Activated CD8-positive, alpha-beta memory T cell treated with anti-CD3 and anti-CD28 coated beads, Interleukin-2, amount 50 U/mL, for 1 hour (primary cell): Measurements from ENCODE around the gene P2RX6.
"Not testable (repeated sequence)": the region's sequence is repeated elsewhere in the genome, so short reads cannot be mapped to it uniquely, and the experiment has no call there.

ENCODE experiments used
- DNase-seq: peaks from one replicate; pipeline ENCODE4 v3.0.0-alpha.2; 2020; ENCODE audit errors: extremely low read depth

The P2RX6 gene

GRCh38 chr22:20994128-20994901, 20.6 kb upstream of the P2RX6 start:
- no peak for DNase-seq

- DNase-seq, result no peak
Observed at GRCh38 chr22:20994902-20995241, 20.1 kb upstream of the P2RX6 start.

DNA sequence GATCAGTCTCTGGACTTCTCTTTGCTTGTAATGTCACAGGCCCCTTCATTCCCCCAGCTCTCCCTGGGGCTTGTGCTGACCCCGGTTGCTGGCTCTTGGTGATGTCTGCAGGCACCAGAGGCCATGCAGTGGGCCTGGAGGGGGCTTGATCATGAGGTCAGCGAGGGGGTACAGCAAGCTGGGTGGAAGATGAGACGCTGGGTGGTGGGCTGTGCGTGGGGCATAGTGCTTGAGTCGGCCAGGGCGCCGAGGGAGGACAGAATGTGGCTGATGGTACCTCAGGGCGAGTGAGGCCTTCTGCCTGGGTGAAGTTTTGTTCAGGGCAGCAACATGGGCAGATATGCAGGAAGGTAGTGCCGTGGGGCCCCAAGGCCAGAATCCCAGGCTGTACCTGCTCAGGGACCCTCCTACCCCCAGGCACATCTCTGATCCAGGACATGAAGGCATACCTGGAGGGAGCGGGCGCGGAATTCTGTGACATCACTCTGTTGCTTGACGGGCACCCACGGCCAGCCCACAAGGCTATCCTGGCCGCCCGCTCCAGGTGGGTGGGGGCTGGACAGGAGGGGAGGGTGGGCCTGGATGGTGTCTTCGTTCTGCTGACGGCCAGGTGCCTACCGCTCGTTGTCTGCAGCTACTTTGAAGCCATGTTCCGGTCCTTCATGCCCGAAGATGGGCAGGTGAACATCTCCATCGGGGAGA, 19.5 kb upstream of the P2RX6 start:
- no peak for DNase-seq

GRCh38 chr22:20996031-20996410, 18.9 kb upstream of the P2RX6 start:
- DNase-seq, result no peak

GRCh38 chr22:20996598-20997535, 18.1 kb upstream of the P2RX6 start:
- no peak for DNase-seq

GRCh38 chr22:20997536-20998257, 17.3 kb upstream of the P2RX6 start:
- DNase-seq, result no peak

GRCh38 chr22:20998411-20999336, 16.3 kb upstream of the P2RX6 start:
- DNase-seq, result no peak

DNA sequence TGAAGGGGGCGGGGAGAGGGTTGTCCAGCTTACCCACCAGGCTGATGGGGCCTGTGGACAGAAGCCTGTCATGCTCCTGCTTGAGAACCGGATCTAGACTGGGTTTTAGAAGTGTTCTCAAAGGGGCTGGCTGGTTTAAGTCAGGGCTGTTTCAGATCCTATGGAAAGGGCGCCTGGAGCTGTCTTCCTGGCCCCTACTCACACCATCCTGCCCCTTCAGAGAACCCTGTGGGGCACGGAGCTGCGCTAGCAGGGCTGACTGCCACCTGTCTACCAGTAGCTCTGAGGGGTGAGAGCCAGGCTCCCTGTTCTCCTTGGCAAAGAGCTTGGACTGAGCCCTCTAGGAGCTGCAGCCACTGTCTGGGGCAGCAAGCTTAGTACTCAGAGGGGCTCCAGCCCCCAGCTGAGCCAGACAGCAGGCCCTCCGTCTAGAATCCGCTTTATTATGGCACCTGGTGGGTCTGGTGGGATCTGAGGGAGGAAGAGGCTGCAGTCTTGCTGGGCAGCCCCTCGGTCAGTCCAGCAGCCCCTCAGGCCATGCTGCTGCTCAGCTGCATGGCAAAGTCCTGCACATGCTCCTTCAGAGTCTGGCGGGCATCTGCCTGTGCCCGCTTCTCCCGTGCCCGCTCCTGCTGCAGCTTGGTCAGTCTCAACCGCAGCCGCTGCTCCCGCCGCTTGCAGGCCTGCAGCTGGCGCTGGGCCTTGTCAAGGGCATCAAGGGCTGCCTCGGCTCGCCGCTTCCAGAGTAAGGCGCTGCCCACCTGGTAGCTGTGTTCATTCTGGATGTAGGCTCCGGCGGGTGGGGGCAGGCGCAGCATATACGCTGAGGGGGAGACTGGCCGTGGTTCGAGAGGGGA, 15.4 kb upstream of the P2RX6 start:
- no peak for DNase-seq

DNA sequence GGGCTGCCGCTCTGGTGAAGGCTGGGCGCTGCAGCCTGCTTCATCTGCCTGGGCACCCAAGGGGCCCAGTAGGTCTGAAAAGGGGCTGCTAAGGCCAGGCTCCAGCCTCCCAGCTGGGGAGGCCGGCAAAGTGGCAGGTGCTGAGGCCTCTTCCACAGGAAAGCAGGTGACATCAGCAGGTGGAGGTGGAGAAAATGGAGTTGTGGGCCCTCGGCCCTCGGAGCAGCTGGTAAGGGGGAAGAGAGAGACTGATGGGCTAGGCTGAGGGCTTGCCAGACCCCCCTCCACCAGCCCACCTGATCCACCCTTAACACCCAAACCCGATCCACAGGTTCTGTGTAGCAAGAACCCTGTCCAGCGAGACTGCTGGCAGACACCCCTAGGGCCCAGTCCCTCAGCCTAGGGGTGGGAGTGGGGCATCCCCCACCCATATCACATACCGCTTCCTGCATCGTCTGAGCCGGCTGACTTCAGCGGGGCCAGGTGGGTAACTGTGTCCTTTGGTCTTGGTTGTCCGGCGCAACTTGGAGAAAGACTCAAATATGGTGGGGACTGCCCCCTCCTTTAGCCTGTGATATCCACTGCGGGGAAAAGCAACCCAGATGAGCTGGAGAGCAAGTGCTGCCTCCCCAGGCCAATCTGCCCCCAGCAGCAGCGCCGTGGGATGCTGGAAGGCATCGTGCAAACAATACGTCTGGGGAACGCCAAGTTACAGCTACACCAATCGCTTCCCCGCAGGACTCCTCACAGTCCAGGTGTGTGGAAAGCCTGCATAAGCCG, 14.6 kb upstream of the P2RX6 start:
- no peak for DNase-seq

GRCh38 chr22:21000987-21001600, 13.9 kb upstream of the P2RX6 start:
- no peak for DNase-seq

DNA sequence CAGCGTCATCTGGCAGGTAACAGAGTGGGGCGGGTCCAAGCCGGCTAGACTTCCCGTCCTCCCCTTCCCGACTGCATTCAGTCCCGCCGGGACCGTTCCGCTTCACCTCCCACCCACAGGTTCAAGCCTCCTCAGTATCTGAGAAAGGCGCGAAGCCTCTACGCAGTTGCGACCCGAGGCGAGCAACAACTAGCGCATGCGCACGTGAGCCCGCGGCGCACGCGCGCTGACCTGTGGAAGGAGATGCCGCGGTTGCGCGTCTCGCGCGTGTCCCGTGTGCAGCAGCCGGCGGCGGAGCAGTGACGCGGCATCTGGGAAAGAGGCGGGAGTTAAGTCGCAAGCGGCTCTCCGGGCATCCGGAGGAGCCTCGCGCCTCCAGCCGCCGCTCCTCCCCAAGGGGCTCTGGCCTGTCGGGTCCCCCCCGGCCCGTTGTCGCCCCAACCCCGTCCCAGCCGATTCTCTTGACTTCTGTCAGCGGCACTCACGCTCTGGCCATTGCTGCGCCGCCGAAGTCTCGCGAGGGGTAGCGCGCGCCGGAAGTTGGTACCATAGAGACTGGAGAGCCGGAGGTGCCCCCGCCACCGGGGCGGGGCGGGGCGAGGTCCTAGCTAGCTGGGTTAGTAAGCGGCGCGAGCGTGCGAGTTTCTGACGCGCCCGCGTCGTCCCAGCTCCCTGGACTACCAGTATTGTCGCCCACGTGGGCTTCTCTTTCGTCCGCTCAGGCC, 13.2 kb upstream of the P2RX6 start, which contains the start of gene THAP7:
TSS of gene THAP7 (minus strand) at position 518 of the 725 bp plus-strand sequence. CDS start at position 311, 207 bp downstream.
- DNase-seq, result peak; percentile 88

- no peak for DNase-seq
Observed at GRCh38 chr22:21003782-21004181, 11.2 kb upstream of the P2RX6 start.

- not testable (repeated sequence) for DNase-seq
Observed at GRCh38 chr22:21009208-21009607, 5.8 kb upstream of the P2RX6 start.

- no peak for DNase-seq
Observed at GRCh38 chr22:21009638-21010425, 5.1 kb upstream of the P2RX6 start.

DNA sequence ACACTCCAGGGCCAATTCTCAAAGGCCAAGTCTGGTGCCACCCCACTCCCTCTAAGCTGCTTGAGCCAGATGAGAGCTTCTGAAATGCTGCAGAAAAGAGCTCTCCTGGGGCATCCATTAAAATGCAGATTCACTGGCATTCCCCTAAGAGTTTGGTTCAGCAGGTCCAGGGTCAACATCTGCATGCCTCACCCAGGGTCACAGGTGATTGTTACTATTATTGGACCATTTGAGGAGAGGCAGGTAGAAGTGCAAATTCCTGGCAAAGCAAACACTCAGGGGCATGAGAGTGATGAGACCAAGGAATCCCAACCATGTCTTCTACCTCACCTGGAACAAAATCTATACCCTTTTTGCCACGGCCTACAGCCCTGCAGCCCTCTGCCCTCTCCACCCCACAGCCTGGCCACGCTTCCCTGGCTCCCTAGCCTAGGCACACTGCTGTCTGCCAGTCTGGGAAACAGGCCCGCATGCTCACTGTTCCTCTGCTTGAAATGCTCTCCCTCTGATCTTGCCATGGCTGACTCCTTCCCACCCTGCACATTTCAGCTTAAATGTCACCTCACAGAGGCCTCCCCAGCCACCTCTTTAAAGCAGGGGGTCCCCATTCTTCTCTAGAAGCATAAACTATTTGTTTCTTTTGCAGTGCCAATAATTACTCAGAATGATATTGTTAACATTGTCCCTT, 4.4 kb upstream of the P2RX6 start:
- no peak for DNase-seq
